IPS-NIHi7 (cell line): ENCODE measurements around the gene CELF4.

ENCODE experiments used
- DNase-seq: peaks from one replicate; pipeline ENCODE4 v3.0.0; 2012; ENCODE audit warnings: mixed read lengths; ENCODE audit errors: extremely low spot score

Gene CELF4

DNA sequence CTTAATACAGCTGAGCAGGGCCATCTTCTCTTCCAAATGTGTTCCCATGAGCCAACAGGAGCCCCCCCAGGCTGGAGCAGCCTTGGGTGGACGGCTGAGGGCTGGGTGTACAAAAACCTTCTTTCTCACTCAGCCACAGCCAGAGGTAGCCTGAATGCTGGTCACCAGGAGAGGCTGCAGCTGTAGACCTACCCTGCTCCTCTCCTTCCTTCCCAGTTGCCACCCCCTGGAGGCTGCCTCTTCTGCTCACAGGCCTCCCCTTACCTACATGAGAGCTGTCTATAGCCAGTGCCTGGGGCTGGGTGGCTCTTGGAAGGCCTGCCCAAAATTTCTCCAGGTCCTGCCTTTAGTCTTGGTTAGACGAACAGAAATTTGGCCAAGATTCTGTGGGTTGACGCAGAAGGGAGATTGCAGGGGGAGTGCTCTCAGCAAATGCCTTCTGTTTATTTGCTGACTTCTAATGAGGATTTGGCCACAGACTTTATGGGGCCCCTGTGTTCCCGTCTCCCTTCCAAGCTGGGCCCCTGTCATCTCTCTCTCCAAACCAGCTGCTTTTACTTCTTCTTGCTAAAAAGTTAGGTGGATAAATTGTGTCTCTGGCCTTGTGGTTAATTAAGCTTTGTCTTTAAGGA, 18.3 kb downstream of the CELF4 start:
- no peak for DNase-seq

DNA sequence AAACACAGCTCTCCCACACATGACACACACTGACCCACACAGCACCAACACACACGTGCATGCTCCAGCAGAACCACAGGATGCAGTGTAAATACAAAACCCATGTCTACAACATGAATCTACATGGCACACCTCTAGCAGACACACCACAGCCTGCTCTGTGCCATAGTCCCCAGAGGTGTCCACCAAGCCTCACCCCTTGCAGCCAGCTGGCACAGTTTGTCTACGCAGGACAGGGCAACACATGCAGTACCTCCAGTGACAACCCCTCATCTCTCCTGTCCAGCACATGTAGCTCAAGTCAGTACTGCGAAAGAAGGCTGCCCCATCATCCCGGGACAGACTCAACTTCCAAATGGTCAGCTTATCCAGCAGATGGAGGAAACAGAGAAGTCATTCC, 18.9 kb downstream of the CELF4 start:
- no peak for DNase-seq

DNA sequence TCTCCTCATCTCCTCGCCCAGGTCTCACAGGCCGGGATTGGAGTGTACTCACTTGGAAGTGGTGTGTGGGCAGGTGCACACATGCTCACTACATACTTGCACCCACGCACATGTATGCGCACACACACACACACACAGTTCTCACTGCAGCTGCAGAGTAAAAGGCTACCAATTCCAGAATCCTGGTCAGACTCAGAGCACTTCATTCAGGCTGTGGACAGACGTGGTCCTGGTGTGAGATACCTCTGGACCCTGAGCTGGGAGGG, 19.4 kb downstream of the CELF4 start:
- no peak for DNase-seq

DNA sequence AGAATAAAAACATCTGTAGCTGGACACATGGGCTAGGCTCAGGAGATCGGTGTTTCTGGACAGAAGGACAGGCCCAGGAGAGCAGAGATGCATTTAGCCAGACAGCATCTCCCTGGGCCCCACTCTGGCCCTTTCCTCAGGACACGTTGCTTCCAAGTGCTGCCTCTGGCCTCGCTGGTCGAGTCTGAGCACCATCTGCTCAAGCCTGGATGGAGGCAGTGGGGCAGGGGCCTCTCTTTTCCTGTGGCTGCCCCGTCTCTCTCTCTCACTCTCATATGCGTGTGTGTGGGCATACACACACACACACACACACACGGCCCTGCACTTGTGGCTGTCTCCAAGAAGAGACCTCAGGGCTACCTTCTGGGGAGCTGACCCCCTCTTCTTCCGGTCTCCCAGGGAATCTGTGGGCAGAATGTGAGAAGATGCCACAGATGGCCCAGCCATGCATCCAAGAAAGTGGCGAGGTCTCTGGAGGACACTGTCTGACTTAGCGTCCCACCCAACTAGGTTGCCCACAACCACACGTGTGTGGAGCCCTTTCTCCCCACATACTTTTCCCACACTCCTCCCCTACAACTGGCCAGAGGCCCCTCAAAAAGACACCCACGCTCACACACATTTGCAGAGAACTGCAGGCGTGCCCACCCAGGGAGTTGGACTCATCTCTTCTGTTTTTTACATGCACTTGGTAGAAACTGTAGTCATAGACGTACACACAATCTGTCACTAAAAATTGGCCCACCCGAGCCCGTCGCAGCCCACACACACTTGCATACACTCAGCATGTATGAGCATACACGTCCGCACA, 19.9 kb downstream of the CELF4 start:
- no peak for DNase-seq

DNA sequence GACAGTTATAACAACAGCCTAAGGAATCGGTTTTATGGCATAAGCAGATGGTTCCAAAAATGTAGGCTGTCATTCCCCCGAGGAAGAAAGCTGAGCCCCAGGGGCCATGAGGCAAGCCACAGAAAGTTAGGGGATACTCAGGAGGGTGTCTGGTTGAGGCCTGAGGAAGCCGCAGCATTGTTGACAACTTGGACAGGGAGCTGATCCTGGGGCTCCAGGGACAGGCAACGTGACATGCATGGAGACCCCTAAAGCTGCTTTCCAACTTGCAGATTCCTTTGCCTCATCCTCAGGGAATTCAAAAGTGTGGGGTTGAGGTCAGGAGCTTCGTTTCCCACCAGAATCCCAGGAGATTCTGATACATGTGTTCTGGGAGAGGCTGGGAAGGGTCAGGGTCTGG, 20.9 kb downstream of the CELF4 start:
- DNase-seq, result no peak

DNA sequence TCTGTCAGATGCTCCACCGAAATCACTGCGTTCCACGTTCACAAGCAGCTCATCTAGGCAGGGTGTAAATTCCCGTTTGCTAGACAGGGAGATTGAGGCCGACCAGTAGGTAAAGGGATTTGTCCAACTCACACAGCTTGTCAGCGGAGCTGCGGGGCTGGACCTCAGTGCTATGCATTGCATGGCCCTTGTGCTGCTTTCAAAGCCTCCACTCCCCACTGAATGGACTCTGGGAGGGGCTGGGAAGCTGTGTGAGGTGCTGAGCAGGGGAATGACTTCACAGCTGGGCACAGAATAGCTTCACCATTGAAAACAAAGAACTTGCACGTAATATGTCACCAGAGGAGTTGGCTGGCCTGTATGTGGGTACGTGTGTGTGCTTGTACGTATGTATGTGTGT, 21.4 kb downstream of the CELF4 start:
- DNase-seq, result no peak

DNA sequence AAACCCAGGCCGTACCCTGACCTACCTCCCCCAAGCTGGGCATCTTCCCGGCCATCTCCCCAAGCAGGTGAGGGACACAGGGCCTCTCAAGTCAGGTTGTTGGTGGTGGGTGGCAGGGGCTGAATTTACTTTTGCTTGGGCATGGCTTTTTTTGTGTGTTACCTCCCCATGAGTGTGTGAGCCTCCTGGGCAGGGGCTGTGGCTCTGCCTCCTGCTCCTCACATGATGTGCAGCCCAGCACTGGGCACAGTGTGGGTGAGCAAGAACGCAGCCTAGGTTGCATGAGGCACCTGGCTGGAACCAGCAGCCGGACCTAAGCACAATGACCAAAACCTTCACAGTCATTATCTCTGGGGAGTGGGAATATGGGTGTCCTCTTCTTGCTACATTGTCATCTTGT, 22.3 kb downstream of the CELF4 start:
- DNase-seq, result no peak

DNA sequence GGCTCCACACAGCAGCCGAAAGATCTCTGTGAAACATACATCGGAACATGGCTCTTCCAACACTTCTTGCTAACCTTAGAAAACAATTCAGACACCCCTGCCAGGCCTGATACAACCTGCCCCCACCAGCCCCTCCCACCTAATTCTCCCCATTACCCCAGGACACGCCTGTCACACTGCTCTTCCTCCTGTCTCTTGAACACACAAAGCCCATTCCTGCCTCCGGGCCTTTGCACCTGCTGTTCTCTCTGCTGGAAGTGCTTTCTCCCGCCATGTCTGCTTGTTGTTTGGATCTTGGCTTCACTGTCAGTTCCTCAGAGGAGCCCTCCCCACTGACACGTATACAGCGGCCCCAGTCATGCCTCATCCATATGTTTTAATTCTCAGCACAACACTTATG, 24.1 kb downstream of the CELF4 start:
- no peak for DNase-seq

DNA sequence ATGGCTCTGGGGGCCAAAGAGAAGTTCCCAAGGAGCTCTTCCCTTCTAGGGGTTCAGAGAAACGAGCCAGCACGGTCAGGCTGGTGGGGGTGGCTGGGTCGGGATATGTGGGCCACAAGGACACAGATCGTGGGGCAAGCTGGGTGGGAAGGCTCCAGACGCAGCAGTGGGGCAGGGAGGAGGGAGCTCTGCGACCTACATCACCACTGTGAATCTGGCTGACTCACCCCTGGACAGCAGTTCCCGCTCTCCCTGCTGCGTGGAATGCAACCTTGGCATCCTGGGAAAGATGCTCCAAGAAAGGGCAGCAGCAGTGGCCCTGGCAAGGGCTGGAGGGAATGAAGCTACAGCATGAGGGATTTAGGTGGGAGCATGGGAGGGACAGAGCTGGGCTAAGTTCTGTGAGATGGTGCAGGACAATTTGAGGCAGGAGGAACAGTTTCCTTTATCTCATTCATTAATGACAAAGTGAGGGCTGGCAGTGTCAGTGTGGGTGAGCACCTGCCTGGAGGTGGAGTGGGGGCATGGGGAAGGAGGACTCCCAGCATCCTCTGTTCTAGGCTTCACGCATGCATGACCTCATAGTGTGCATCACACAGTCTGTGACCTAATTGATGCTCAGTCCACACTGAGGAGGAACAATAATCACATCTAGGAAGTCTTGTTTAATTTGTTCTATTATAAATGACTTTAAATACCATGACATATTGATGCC, 25.0 kb downstream of the CELF4 start:
- DNase-seq, result no peak

DNA sequence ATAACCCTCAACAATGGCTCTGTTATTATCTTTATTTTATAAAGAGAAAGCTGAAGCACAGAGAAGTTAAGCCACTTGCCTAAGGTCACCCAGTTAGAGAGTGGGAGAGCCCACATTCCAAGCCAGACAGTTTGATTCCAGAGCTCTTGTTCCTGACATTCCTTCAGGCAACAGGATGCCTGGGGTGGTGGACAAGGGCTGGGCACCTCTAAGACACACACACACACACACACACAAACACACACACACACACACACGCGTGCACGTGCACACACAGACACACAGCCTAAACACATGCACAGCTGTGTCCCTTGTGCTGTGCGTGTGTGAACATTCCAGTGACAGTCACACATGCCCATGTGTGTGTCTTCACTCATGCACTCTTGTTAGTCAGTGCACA, 26.4 kb downstream of the CELF4 start:
- no peak for DNase-seq

DNA sequence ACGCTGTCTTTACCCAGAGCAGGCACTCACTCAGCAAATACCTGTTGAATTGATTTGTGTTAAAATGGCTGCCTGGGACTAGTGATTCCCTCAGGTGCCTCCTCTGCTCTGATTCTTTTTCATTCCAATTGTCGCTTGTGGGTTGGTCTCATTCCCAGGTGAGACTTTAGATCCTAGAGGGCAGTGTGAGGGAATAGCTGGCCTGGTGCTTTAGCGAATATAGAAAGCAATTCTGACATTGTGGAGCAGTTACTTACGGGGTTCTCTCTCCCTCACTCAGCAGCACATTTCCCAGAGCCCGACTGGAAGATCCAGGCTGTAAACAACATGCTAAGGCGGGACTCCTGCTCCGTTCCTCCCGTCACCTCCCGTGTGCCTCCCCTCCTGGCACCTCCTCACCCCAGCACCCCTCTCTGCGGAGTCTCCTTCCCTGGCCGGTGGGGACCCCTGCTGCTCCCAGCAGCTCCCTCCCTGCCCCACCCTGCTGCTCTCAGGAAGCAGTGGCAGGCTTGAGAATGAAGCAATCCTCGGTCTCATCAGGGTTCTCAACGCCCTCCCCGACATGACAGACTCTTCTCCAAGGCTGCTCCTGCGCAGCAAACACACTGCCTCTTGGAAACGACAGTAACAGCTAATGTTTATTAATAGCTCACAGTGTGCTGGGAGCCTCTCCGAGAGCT, 26.9 kb downstream of the CELF4 start:
- peak; percentile 36 for DNase-seq

DNA sequence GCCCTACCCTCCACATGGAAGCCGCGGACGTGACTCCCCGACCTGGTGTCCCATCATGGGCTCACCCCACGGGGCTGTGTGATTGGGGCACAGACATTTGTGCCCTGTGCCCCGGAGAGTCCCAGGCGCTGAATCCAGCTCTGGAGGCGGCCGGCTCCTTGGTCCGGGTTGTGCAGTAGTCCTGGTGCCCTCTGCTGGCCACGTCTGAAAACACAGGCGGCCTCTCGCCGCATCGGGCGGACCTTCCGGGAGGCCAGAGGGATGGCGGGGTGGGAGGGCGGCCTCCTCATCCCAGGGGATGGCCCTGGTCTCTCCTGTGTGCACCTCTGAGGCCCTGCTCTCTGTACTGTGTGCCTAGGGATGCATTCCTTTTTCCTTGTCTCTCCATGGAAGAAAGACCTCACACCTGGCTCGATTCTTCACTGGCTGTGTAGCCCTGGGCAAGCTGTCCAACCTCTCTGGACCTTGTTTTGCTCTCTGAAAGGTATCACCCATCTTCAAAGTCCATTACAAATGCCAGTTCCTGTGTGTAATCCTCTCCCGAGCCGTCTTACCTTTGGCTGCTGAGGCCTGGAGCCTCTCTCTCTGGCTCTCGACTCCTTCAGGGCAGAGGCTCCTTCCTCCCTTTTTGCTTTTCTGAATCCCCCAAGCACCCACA, 27.6 kb downstream of the CELF4 start:
- peak; percentile 93 for DNase-seq

DNA sequence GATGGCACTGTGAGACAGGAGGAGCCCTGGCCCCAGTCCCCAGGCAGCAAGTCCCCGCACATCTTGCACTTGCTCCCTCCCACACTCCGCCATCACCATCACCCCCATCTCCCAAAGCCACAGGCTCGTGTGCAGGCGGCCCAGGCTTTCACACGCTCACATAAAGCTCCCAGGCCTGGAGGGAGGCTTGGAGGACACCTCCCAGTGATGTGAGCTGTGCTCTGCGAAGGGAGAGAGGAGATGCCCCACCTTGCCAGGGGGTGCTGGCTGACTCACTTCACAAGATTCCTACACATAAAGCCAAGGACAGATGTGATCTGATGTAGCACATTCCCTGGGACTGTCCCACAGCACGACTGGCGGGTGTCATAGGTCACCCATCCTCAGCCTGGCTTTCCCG, 28.9 kb downstream of the CELF4 start:
- DNase-seq, result no peak

DNA sequence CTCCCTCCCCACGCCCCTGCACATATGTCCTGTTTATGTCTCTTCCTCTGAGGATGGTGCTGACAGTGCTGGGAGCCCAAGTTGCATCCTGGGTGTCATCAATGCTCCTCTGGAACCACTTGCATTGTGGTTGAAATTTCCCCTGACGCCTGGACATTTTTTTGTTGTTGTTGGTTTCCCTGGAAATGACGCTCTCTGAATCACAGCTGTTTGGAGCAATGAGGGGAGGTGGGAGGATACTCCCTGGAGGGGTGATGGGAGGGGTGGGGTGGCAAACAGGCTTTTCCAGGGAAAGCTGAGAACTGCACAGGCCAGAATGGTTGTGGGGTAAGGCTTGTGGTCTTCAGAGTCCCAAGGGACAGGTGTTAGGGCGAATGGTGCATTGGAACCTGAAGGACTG, 29.6 kb downstream of the CELF4 start:
- DNase-seq, result no peak

DNA sequence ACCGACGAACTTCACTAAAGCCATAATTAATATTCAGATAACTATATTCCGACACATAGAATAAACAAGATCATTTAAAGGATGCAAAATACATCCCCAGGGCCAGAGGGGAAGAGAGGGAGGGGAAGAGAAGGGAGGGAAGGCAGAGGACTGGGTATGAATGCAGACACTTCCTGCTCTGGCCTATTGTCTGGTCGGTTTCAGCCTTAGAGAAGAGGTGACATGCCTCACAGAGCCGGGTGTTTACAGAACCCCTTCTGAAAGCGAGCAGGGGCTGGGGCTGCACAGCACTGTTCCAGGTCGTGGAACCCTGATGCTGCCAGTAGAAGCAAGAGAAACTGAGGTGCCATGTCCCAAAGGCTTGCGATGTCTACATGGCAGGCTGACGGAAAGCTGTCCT, 31.0 kb downstream of the CELF4 start:
- no peak for DNase-seq

DNA sequence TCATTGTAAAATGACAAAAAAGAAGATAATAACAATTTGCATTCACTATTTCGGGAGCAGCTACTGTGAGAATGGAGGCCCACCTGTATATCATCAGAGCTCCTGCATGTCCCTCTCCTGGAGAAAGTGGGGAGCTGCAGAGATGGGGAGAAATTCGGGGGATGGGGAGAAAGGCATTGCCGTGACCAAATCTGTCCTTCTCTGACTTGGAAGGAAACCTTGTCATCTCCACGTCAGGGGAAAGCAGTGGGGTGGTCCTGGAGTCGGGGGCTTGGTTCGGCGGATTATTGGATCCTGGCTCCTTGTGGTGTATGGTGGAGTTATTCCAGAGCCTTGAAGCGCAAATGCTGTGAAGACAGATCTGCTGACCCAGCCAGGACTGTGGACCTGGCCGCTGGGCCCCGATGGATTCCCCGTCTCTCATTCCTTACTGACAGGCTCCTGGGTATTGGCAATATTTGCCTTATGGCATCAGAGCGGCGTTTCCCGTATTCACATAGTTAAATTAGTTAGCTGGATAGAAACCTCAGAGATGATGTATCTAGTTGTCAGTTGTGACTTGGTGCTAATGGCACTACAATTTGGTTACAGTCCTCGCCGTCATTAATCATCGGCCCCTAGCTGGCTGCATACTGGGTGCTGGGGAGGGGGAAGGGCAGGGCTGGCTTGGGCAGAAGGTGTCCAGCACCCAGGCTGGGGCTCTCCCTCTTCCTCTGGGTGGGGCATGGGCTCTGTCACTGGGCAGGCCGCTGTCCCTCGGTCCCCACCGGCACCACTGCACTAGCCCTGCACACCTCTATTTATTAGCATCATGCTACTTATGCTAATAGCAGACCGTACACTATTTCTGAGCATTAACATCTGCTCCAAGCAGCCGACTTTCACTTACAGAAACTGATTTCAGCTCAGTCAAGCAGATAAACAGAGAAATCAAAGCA, 31.7 kb downstream of the CELF4 start:
- DNase-seq, result peak; percentile 41

DNA sequence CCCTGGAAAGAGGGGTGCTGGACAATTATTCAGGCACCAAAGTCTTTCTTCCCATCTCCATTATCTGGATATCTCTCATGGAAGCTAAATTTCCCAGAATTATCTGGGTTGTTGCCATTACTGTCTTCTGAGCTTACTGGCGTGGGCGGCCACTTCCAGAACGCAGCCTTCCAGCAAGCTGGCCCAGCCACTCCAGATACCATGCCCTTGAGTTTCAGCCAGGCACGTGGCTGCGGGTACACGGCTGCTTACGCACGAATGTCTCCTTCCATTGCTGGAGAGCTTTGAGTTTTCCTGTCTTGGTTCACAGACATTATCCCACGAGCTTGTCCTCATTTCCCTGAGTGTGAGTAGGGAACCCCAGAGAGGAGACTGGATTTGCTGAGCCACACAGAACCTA, 32.7 kb downstream of the CELF4 start:
- DNase-seq, result no peak

DNA sequence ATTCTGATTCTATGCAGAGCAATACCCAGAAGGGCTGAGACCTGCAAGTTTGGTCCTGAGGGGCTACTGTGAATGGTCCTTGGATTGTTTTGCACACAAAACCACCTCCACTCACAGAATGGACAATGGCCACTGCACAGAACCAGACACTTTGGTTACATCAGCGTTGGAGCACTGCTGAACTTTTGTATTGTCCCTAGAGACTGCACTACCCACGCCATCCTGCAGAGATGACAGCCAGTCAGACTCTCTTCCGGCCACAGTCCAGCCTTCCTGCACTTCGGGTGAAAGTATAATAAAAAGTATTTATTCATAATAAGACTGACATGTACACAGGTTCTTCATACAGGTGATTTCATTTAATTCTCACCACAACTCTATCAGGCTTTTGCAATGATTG, 35.7 kb downstream of the CELF4 start:
- DNase-seq, result no peak

DNA sequence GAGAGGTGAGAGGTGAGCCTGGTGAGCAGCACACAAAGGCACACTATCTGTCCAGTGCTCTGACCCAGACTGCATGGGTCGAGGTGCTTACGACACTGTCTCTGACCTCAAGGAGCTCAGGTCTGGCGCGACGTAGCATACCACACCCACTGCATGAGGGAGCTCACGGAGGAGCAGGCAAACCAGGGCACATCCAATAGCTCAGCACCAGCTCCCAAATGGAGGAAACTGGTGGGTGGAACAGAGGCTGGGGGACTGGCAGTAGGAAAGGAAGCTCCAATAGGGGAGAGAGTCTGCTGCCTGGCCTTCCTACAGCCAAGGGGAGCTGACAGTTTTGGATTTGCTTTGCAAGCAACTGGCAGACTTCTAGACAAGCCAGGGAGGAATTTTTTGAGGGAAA, 36.3 kb downstream of the CELF4 start:
- no peak for DNase-seq

DNA sequence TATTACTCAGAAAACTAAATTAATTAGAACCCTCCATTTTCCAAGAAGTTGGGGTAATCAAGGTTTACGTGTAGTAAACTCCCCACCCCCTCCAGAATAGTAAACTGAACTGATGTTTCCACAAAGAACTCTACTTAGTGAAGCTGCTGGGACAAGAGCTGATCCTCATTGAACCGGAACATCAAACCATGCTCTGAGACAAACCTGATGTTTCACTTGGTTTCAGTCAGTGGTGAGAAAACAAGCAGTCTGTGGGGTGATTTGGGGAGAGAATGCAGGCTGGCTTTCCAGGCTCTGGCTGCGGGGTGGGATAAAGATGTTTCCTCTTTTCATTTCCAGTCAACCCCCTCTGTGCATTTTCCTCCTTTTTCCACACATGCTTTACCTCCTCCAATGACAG, 38.2 kb downstream of the CELF4 start:
- no peak for DNase-seq

DNA sequence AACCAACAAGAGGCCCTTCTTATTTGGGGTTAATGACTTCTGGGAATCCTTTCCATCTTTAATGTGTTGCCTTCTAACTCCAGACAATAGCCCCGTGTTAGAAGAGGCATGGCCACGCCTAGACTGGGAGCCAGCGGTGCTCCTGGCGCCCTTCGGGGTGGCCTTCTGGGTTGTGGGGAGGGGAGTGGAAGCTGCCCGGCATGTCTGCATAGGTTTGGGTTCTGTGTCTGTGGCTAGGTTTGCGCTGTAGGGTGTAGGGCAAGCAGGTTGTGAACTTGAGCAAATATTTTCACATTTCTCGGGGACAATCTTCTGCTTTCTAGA, 40.4 kb downstream of the CELF4 start:
- DNase-seq, result no peak
